Hepatocyte (in vitro differentiated cells): ENCODE measurements around the gene PDP2. TPM values are rescaled to one million over a fixed set of nuclear protein-coding genes. Genes with fewer than 3 reads are reported as not detected.

Experiments
- DNase-seq: peaks from one replicate; pipeline ENCODE4 v3.0.0-alpha.2; 2016; ENCODE audit warnings: low spot score
- H2AFZ ChIP-seq: fragments of 200-600 bp; sonication (generic); 2 replicates; pipeline ENCODE4 v1.6.0; 2016; ENCODE audit warnings: antibody characterized with exemption, mild to moderate bottlenecking
- H3K27ac ChIP-seq: fragments of 200-600 bp; sonication (generic); 2 replicates; pipeline ENCODE4 v1.5.1; 2016; ENCODE audit warnings: mild to moderate bottlenecking
- H3K27me3 ChIP-seq: fragments of 200-600 bp; sonication (generic); 2 replicates; pipeline ENCODE4 v1.6.1; 2016
- H3K36me3 ChIP-seq: fragments of 200-600 bp; sonication (generic); replicated peaks from 2 replicates; pipeline ENCODE4 v1.5.1; 2016; ENCODE audit warnings: low read depth; ENCODE audit not compliant: insufficient read depth
- H3K4me1 ChIP-seq: fragments of 200-600 bp; sonication (generic); 2 replicates; pipeline ENCODE4 v1.5.1; 2016; ENCODE audit warnings: mild to moderate bottlenecking, moderate library complexity; ENCODE audit not compliant: insufficient read depth
- H3K4me2 ChIP-seq: fragments of 200-600 bp; sonication (generic); 2 replicates; pipeline ENCODE4 v1.6.0; 2016
- H3K4me3 ChIP-seq: fragments of 200-600 bp; sonication (generic); 2 replicates; pipeline ENCODE4 v1.5.1; 2016; ENCODE audit warnings: mild to moderate bottlenecking
- H3K79me2 ChIP-seq: fragments of 200-600 bp; sonication (generic); 2 replicates; pipeline ENCODE4 v1.6.0; 2017; ENCODE audit warnings: mild to moderate bottlenecking
- H3K9me2 ChIP-seq: fragments of 200-600 bp; sonication (generic); replicated peaks from 2 replicates; pipeline ENCODE4 v1.6.0; 2017; ENCODE audit warnings: mild to moderate bottlenecking; ENCODE audit not compliant: insufficient read depth
- H3K9me3 ChIP-seq: fragments of 200-600 bp; sonication (generic); 2 replicates; pipeline ENCODE4 v1.5.1; 2016; ENCODE audit warnings: low read depth, mild to moderate bottlenecking
- H4K20me1 ChIP-seq: fragments of 200-600 bp; sonication (generic); 2 replicates; pipeline ENCODE4 v1.6.0; 2016; ENCODE audit warnings: mild to moderate bottlenecking; ENCODE audit not compliant: insufficient read depth, poor library complexity, severe bottlenecking
- EZH2 ChIP-seq: fragments of 200-600 bp; sonication (generic); IDR thresholded peaks from 2 replicates; pipeline ENCODE4 v1.6.1; 2016; ENCODE audit warnings: antibody characterized with exemption, mild to moderate bottlenecking, borderline replicate concordance
- EZH2phosphoT487 ChIP-seq: fragments of 200-600 bp; sonication (generic); IDR thresholded peaks from one replicate; pipeline ENCODE4 v1.6.1; 2018; ENCODE audit warnings: antibody characterized with exemption, mild to moderate bottlenecking, low read depth, moderate library complexity; ENCODE audit not compliant: unreplicated experiment, severe bottlenecking
- WGBS: methylation state at CpG from one replicate; pipeline ENCODE4 v1.1.6; 2016; ENCODE audit warnings: low lambda C conversion rate; ENCODE audit errors: missing lambda C conversion rate; 5-methylcytosine and 5-hydroxymethylcytosine counted together
- polyA plus RNA-seq: library from polyadenylated mRNA; unstranded; fragments of >200 nt; fragmentation: Nextera tagmentation; extraction: Ambion mirVana; gene quantifications from 2 replicates; pipeline ENCODE4 v1.2.1, GENCODE V29; 2016
- total RNA-seq: library from RNA; depleted of rRNA; stranded (reverse); fragments of >200 nt; gene quantifications from 2 replicates; pipeline ENCODE4 v1.2.3, GENCODE V29; 2014
- TF ChIP-seq, protein P1 (sequence below): fragments of 200-600 bp; sonication (generic); IDR thresholded peaks from 2 replicates; pipeline ENCODE4 v1.5.1; 2016; ENCODE audit warnings: antibody characterized with exemption, mild to moderate bottlenecking; ENCODE audit not compliant: poor library complexity

PDP2 gene
- total and polyA plus RNA-seq, 2 experiments from 2014 or later = 5.2 to 17.7 TPM

DNA sequence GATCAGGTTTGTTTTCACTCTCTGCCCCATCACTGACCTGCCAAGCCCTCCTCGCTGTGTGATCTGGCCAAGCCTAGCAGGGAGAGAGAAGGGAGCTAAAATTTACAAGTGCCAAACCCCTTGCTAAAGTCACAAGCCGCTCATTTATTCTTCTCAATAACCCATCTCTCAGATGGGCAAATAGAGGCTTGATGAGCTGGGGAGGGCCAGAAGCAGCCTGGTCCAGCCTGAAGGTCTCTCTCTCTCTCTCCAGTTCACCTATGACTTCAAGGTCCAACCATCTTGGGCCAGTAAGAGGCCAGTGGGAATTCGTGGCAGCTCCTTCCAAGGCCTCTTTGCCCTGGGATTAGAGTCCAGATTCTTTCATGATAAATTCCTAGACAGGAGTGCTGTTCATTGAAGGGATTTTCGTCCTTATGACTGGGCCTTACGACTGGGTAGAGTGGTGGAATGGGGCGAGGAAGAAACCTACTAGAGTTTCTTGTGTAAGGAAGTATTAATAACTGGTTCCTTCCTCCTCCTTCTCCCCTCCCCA, 32.7 kb upstream of the PDP2 start:
- no peak overlapping the region for H2AFZ ChIP-seq
- peaks cover 3% of the 10 kb centered on the region for H3K4me1 ChIP-seq
- H3K9me3 ChIP-seq = no peaks in the 10 kb centered on the region
- H3K36me3 ChIP-seq = no peaks in the 10 kb centered on the region
- H4K20me1 ChIP-seq = no peaks in the 10 kb centered on the region
- no peak overlapping the region for H3K4me2 ChIP-seq
- H3K27ac ChIP-seq = peak overlapping the region; percentile 69
- peak; percentile 33 for DNase-seq
- no peaks in the 10 kb centered on the region for H3K9me2 ChIP-seq
- H3K79me2 ChIP-seq = no peaks in the 10 kb centered on the region
- WGBS = 75% methylated on average over 6 of the region's 6 CpGs
- TF ChIP-seq EZH2 (no peak), EZH2phosphoT487 (no peak)
- TF ChIP-seq, protein P1, sequence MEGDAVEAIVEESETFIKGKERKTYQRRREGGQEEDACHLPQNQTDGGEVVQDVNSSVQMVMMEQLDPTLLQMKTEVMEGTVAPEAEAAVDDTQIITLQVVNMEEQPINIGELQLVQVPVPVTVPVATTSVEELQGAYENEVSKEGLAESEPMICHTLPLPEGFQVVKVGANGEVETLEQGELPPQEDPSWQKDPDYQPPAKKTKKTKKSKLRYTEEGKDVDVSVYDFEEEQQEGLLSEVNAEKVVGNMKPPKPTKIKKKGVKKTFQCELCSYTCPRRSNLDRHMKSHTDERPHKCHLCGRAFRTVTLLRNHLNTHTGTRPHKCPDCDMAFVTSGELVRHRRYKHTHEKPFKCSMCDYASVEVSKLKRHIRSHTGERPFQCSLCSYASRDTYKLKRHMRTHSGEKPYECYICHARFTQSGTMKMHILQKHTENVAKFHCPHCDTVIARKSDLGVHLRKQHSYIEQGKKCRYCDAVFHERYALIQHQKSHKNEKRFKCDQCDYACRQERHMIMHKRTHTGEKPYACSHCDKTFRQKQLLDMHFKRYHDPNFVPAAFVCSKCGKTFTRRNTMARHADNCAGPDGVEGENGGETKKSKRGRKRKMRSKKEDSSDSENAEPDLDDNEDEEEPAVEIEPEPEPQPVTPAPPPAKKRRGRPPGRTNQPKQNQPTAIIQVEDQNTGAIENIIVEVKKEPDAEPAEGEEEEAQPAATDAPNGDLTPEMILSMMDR = no peak
- peaks cover 43% of the 10 kb centered on the region for H3K27me3 ChIP-seq
- H3K4me3 ChIP-seq = no peak overlapping the region

DNA sequence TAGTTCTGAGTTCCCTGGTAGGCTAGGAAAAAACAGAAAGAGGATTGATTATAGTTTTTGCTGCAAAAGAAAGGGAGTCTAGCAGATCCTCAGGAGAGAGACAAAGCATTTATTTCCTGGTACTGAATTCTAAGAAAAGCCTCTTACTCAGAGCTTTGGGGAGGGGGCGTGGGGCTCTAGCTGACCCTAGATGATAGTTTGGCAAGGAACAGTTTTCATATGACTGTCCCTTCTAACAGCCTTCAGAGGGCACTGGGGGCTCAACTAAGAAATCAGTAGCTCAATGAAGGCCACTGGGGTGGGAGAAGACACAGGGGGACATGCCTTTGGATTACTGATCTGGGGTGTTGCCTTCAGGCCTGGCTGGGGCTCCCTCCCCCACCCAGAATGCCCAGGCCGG, 32.1 kb upstream of the PDP2 start:
- H3K9me2 ChIP-seq = no peaks in the 10 kb centered on the region
- H3K9me3 ChIP-seq = no peaks in the 10 kb centered on the region
- no peaks in the 10 kb centered on the region for H3K36me3 ChIP-seq
- no peak for DNase-seq
- H3K79me2 ChIP-seq = no peaks in the 10 kb centered on the region
- no peak overlapping the region for H3K4me3 ChIP-seq
- 92% methylated on average over 2 of the region's 2 CpGs for WGBS
- peaks cover 43% of the 10 kb centered on the region for H3K27me3 ChIP-seq
- no peaks in the 10 kb centered on the region for H4K20me1 ChIP-seq
- no peak overlapping the region for H3K4me2 ChIP-seq
- peaks cover 3% of the 10 kb centered on the region for H3K4me1 ChIP-seq
- peak overlapping the region; percentile 69 for H3K27ac ChIP-seq
- TF ChIP-seq EZH2phosphoT487 = no peak
- no peak overlapping the region for H2AFZ ChIP-seq

DNA sequence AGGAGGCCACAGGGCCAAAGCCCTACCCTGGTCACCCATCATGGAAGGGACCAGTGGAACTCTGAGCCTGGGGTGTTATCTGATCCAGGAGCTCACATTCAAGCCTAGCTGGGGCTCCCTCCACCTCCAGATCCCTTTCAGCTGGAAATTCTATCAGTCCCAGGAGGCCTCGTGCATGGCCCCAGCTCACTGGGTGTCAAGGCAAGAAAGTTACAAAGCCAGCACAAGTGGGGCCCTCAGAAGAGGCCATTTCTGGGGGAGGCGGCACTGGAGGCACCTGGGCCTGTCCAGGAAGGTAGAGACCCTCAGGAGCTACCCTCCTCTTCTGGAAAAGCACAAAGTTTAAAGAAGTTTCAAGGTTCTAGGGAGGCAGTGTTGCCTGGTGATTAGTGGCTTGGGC, 31.3 kb upstream of the PDP2 start:
- no peaks in the 10 kb centered on the region for H4K20me1 ChIP-seq
- H3K9me2 ChIP-seq = no peaks in the 10 kb centered on the region
- no peak overlapping the region for H3K4me2 ChIP-seq
- no peak for DNase-seq
- peaks cover 3% of the 10 kb centered on the region for H3K4me1 ChIP-seq
- no peak overlapping the region for H3K27ac ChIP-seq
- no peak for TF ChIP-seq EZH2phosphoT487
- TF ChIP-seq, protein P1 = no peak
- no peak for TF ChIP-seq EZH2
- H3K9me3 ChIP-seq = no peaks in the 10 kb centered on the region
- H3K4me3 ChIP-seq = no peak overlapping the region
- H2AFZ ChIP-seq = no peak overlapping the region
- peaks cover 34% of the 10 kb centered on the region for H3K27me3 ChIP-seq
- H3K79me2 ChIP-seq = no peaks in the 10 kb centered on the region
- WGBS = 66% methylated on average over 2 of the region's 2 CpGs
- H3K36me3 ChIP-seq = no peaks in the 10 kb centered on the region

DNA sequence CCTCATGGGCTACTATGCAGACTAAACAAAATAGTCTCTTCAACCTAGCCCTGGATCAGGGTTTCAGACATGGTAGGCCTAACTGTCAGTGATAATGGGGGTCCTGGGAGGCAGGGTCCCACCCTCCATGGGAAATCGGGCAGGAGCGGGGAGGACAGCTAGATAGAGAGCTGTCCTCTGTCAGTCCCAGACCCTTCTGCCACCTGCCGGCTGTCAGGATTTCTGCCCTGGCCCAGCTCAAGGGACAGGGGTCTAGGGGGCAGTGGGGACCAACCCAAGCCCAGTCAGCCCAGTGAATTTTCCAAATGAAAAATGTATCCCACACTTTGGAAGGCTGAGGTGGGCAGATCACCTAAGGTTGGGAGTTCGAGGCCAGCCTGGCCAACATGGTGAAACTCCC, 30.8 kb upstream of the PDP2 start:
- WGBS = 76% methylated on average over 4 of the region's 4 CpGs
- H3K9me3 ChIP-seq = no peaks in the 10 kb centered on the region

More for the DNA sequence above, 30.8 kb upstream of the PDP2 start:
- Histone ChIP-seq H3K4me2 (no peak overlapping the region), H3K9me2 (no peaks in the 10 kb centered on the region), H3K36me3 (no peaks in the 10 kb centered on the region), H3K4me3 (no peak overlapping the region), H2AFZ (no peak overlapping the region), H3K4me1 (peaks cover 3% of the 10 kb centered on the region), H3K27ac (no peak overlapping the region), H3K79me2 (no peaks in the 10 kb centered on the region), H3K27me3 (peaks cover 30% of the 10 kb centered on the region), H4K20me1 (no peaks in the 10 kb centered on the region)
- no peak for DNase-seq
- TF ChIP-seq, protein P1 = no peak
- TF ChIP-seq EZH2phosphoT487 (no peak), EZH2 (no peak)
